ENCODE data around the gene ZNF688. TPM values are rescaled to one million over a fixed set of nuclear protein-coding genes. Genes with fewer than 3 reads are reported as not detected.
A peak's percentile ranks its signal among the peaks of the same experiment; 100 is the strongest.

Gene ZNF688
- total and polyA plus RNA-seq, 2 of the 13 experiments (the other 11 are each of a cell fraction or from before 2014, with no cell fraction given) = 2.4 to 5.4 TPM

GRCh38 chr16:30609926-30610839 is 38.7 kb upstream of the ZNF688 start, which contains the start of gene ZNF689 (continued):
- TF ChIP-seq GATA4 (IDR thresholded peaks at IDR 0.05; ENCODE audit: borderline replicate concordance, low read depth) (peak; percentile 46; the same call in 1 of the 2 replicates), ARHGAP35 (CRISPR knock-in tag; IDR thresholded peaks at IDR 0.05; ENCODE audit: borderline replicate concordance) (peak; percentile 84; the same call in 1 of the 2 replicates), MLLT10 (CRISPR knock-in tag; IDR thresholded peaks at IDR 0.05) (0 out of 2 replicates have a peak, but pooled peaks have one; percentile 69), HINFP (CRISPR knock-in tag; IDR thresholded peaks at IDR 0.05; ENCODE audit: low read depth) (no peak; the same call in 1 of the 2 replicates), ZZZ3 (CRISPR knock-in tag; IDR thresholded peaks at IDR 0.05; ENCODE audit: borderline replicate concordance) (0 out of 2 replicates have a peak, but pooled peaks have one; percentile 86), ZSCAN30 (CRISPR knock-in tag; IDR thresholded peaks at IDR 0.05) (peak; percentile 99), ZNF556 (CRISPR knock-in tag; IDR thresholded peaks at IDR 0.05; ENCODE audit: borderline replicate concordance) (peak; percentile 89), KDM6A (CRISPR knock-in tag; IDR thresholded peaks at IDR 0.05; ENCODE audit: low read depth) (peak; percentile 38; the same call in 1 of the 2 replicates), SIN3A (IDR thresholded peaks at IDR 0.05; ENCODE audit: borderline replicate concordance, low read depth, low read length) (peak; percentile 94), FOXC1 (CRISPR knock-in tag; IDR thresholded peaks at IDR 0.05; ENCODE audit: borderline replicate concordance) (peak; percentile 96; the same call in 1 of the 2 replicates), RXRB (CRISPR knock-in tag; IDR thresholded peaks at IDR 0.05; ENCODE audit: borderline replicate concordance) (peak; percentile 81), TFDP1 (CRISPR knock-in tag; IDR thresholded peaks at IDR 0.05; ENCODE audit: borderline replicate concordance) (peak; percentile 99), MATR3 (CRISPR knock-in tag; IDR thresholded peaks at IDR 0.05) (no peak), NONO (IDR thresholded peaks at IDR 0.05) (no peak), NONO (CRISPR knock-in tag; conservative IDR thresholded peaks at IDR 0.05) (peak; percentile 94), DPF2 (CRISPR knock-in tag; IDR thresholded peaks at IDR 0.05; ENCODE audit: borderline replicate concordance, low read depth) (no peak), ZNF343 (CRISPR knock-in tag; IDR thresholded peaks at IDR 0.05) (peak; percentile 95; the same call in 1 of the 2 replicates), PRMT3 (CRISPR knock-in tag; IDR thresholded peaks at IDR 0.05; ENCODE audit: borderline replicate concordance, low read depth) (no peak; the same call in 1 of the 2 replicates), ZNF34 (CRISPR knock-in tag; IDR thresholded peaks at IDR 0.05; ENCODE audit: borderline replicate concordance) (0 out of 2 replicates have a peak, but pooled peaks have one; percentile 69), SOX13 (IDR thresholded peaks at IDR 0.05) (no peak), SOX13 (CRISPR knock-in tag; conservative IDR thresholded peaks at IDR 0.05 in 1 of 2, IDR thresholded peaks at IDR 0.05 in 1 of 2) (peak in 1 of 2 experiments; percentile 22; a peak in 2 of 4 replicates), HNF4A (CRISPR knock-in tag; IDR thresholded peaks at IDR 0.05) (peak; percentile 31), THRA (CRISPR knock-in tag; IDR thresholded peaks at IDR 0.05; ENCODE audit: borderline replicate concordance) (peak; percentile 69)
- TF ChIP-seq, protein P1, sequence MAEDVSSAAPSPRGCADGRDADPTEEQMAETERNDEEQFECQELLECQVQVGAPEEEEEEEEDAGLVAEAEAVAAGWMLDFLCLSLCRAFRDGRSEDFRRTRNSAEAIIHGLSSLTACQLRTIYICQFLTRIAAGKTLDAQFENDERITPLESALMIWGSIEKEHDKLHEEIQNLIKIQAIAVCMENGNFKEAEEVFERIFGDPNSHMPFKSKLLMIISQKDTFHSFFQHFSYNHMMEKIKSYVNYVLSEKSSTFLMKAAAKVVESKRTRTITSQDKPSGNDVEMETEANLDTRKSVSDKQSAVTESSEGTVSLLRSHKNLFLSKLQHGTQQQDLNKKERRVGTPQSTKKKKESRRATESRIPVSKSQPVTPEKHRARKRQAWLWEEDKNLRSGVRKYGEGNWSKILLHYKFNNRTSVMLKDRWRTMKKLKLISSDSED (CRISPR knock-in tag; IDR thresholded peaks at IDR 0.05) = no peak

Data from HepG2 (cell line).